ENCODE results near the gene LIM2. TPM values are rescaled to one million over a fixed set of nuclear protein-coding genes. Genes with fewer than 3 reads are reported as not detected.
"Not testable (repeated sequence)": the region's sequence is repeated elsewhere in the genome, so short reads cannot be mapped to it uniquely, and the experiment has no call there.

The LIM2 gene
- total RNA-seq, 1 donor from 2014 or later = 0.26 TPM

- Mint-ChIP-seq H3K9me3 (no peaks in the 10 kb centered on the region), H3K27ac (peak overlapping the region; percentile 76), H3K4me3 (no peak overlapping the region), H3K27me3 (ENCODE audit: insufficient read depth, low read depth) (peaks cover 11% of the 10 kb centered on the region), H3K36me3 (no peaks in the 10 kb centered on the region), H3K4me1 (no peaks in the 10 kb centered on the region)
- H2AFZ ChIP-seq (replicated peaks) = no peak overlapping the region
- H3K4me3 ChIP-seq = no peak overlapping the region
- H3K9me3 ChIP-seq (ENCODE audit: low read depth) = no peaks in the 10 kb centered on the region
- no peaks in the 10 kb centered on the region for H4K20me1 ChIP-seq (ENCODE audit: low read depth)
- no peak for TF ChIP-seq EZH2phosphoT487 (IDR thresholded peaks at IDR 0.05)
- TF ChIP-seq EZH2 (IDR thresholded peaks at IDR 0.05) = no peak
- TF ChIP-seq CTCF (IDR thresholded peaks at IDR 0.05) = no peak
- H3K27me3 ChIP-seq = no peaks in the 10 kb centered on the region
- no peaks in the 10 kb centered on the region for H3K36me3 ChIP-seq
- H3K4me2 ChIP-seq = no peak overlapping the region
- H3K79me2 ChIP-seq (ENCODE audit: low read depth) = no peaks in the 10 kb centered on the region
- no peak overlapping the region for H3K27ac ChIP-seq
- no peak for DNase-seq (ENCODE audit: low spot score)
- H3K4me1 ChIP-seq = no peaks in the 10 kb centered on the region
- H3K9ac ChIP-seq = no peak overlapping the region
- H3F3A ChIP-seq (ENCODE audit: low read depth) = peaks cover 4% of the 10 kb centered on the region
Measured at GRCh38 chr19:51410950-51411748, 23.4 kb upstream of the LIM2 start.

GRCh38 chr19:51407511-51408131 lies 19.8 kb upstream of the LIM2 start:
- DNase-seq (ENCODE audit: low spot score) = peak; percentile 68

GRCh38 chr19:51402117-51402516 lies 14.3 kb upstream of the LIM2 start:
- DNase-seq (ENCODE audit: low spot score) = no peak
- peaks cover 5% of the 10 kb centered on the region for H3K4me1 ChIP-seq
- peaks cover 13% of the 10 kb centered on the region for H3K36me3 ChIP-seq
- no peak overlapping the region for H3K27ac ChIP-seq
- no peak for TF ChIP-seq EZH2phosphoT487 (IDR thresholded peaks at IDR 0.05)
- no peak for TF ChIP-seq CTCF (IDR thresholded peaks at IDR 0.05)
- TF ChIP-seq EZH2 (IDR thresholded peaks at IDR 0.05) = no peak
- H2AFZ ChIP-seq (replicated peaks) = no peak overlapping the region
- no peak overlapping the region for H3K9ac ChIP-seq
- Mint-ChIP-seq H3K4me1 (no peaks in the 10 kb centered on the region), H3K9me3 (peaks cover 32% of the 10 kb centered on the region), H3K27me3 (ENCODE audit: insufficient read depth, low read depth) (peaks cover 2% of the 10 kb centered on the region), H3K27ac (no peak overlapping the region), H3K36me3 (peaks cover 19% of the 10 kb centered on the region), H3K4me3 (no peak overlapping the region)
- no peak overlapping the region for H3K4me3 ChIP-seq
- no peaks in the 10 kb centered on the region for H3K27me3 ChIP-seq
- peaks cover 10% of the 10 kb centered on the region for H3K79me2 ChIP-seq (ENCODE audit: low read depth)
- no peak overlapping the region for H3K4me2 ChIP-seq
- H4K20me1 ChIP-seq (ENCODE audit: low read depth) = no peaks in the 10 kb centered on the region
- H3K9me3 ChIP-seq (ENCODE audit: low read depth) = peaks cover 8% of the 10 kb centered on the region
- H3F3A ChIP-seq (ENCODE audit: low read depth) = peaks cover 12% of the 10 kb centered on the region

More at GRCh38 chr19:51407511-51408131, 19.8 kb upstream of the LIM2 start:
- Mint-ChIP-seq H3K27ac (no peak overlapping the region), H3K9me3 (peaks cover 15% of the 10 kb centered on the region), H3K4me1 (no peaks in the 10 kb centered on the region), H3K4me3 (no peak overlapping the region), H3K36me3 (peaks cover 8% of the 10 kb centered on the region), H3K27me3 (ENCODE audit: insufficient read depth, low read depth) (peaks cover 9% of the 10 kb centered on the region)
- Histone ChIP-seq H3K4me3 (no peak overlapping the region), H3K36me3 (peaks cover 9% of the 10 kb centered on the region), H2AFZ (replicated peaks) (no peak overlapping the region), H3K79me2 (ENCODE audit: low read depth) (no peaks in the 10 kb centered on the region), H3F3A (ENCODE audit: low read depth) (peaks cover 4% of the 10 kb centered on the region), H3K27me3 (no peaks in the 10 kb centered on the region), H3K9me3 (ENCODE audit: low read depth) (no peaks in the 10 kb centered on the region), H3K4me1 (no peaks in the 10 kb centered on the region), H3K27ac (no peak overlapping the region), H3K9ac (no peak overlapping the region), H3K4me2 (no peak overlapping the region), H4K20me1 (ENCODE audit: low read depth) (no peaks in the 10 kb centered on the region)
- no peak for TF ChIP-seq EZH2phosphoT487 (IDR thresholded peaks at IDR 0.05)
- peak; percentile 63 for TF ChIP-seq CTCF (IDR thresholded peaks at IDR 0.05)

GRCh38 chr19:51399936-51400335 lies 12.2 kb upstream of the LIM2 start:
- H2AFZ ChIP-seq (replicated peaks); H3K4me3 Mint-ChIP-seq; H3K27me3 ChIP-seq; H4K20me1 ChIP-seq (ENCODE audit: low read depth); H3K4me1 ChIP-seq; H3K9ac ChIP-seq; H3K27ac Mint-ChIP-seq; H3K4me2 ChIP-seq; H3K27ac ChIP-seq; H3K27me3 Mint-ChIP-seq (ENCODE audit: insufficient read depth, low read depth); DNase-seq (ENCODE audit: low spot score); H3K9me3 ChIP-seq (ENCODE audit: low read depth); H3K4me1 Mint-ChIP-seq; H3K4me3 ChIP-seq: not testable (repeated sequence)
- Histone ChIP-seq H3K79me2 (ENCODE audit: low read depth) (peaks cover 27% of the 10 kb centered on the region), H3K36me3 (peaks cover 13% of the 10 kb centered on the region), H3F3A (ENCODE audit: low read depth) (peaks cover 26% of the 10 kb centered on the region)
- Mint-ChIP-seq H3K9me3 (peaks cover 32% of the 10 kb centered on the region), H3K36me3 (peaks cover 17% of the 10 kb centered on the region)
